Breast epithelium (tissue), 4 donors: Measurements from ENCODE around the gene DNM3. TPM values are rescaled to one million over a fixed set of nuclear protein-coding genes. Genes with fewer than 3 reads are reported as not detected.
"Not testable (repeated sequence)": the region's sequence is repeated elsewhere in the genome, so short reads cannot be mapped to it uniquely, and the experiment has no call there.

Experiments
- DNase-seq, 2 donors: peaks; one replicate each; pipeline ENCODE4 v3.0.0-alpha.2; 2019; ENCODE audit warnings: low spot score in 2 of 2
- H3K27ac ChIP-seq, 2 donors: fragments of 200-600 bp; sonication (generic) in 1 of 2; one replicate each; pipeline ENCODE4 v1.5.1; 2016 to 2019; ENCODE audit warnings: mild to moderate bottlenecking in 1 of 2
- H3K27me3 ChIP-seq, 2 donors: fragments of 200-600 bp; sonication (generic) in 1 of 2; one replicate each; pipeline versions ENCODE4 v1.5.1 to v1.6.0; 2017 to 2019; ENCODE audit warnings: control low read depth in 1 of 2, mild to moderate bottlenecking in 1 of 2
- H3K36me3 ChIP-seq: fragments of 200-600 bp; one replicate; pipeline ENCODE4 v1.5.1; 2019
- H3K4me1 ChIP-seq, 2 donors: fragments of 200-600 bp; sonication (generic); one replicate each; pipeline ENCODE4 v1.5.1; 2016 to 2019; ENCODE audit warnings: control low read depth in 1 of 2
- H3K4me3 ChIP-seq, 3 donors: fragments of 200-600 bp; sonication (generic); 1 replicate in 2 of 3; 2 replicates in 1 of 3; pipeline ENCODE4 v1.5.1; 2016 to 2019; ENCODE audit warnings: mild to moderate bottlenecking in 3 of 3, moderate library complexity in 2 of 3
- H3K9me3 ChIP-seq, 2 donors: fragments of 200-600 bp; sonication (generic) in 1 of 2; one replicate each; pipeline ENCODE4 v1.5.1; 2016 to 2019; ENCODE audit warnings: control low read depth in 1 of 2
- POLR2A ChIP-seq: fragments of 450-650 bp; IDR thresholded peaks from one replicate; pipeline ENCODE4 v1.6.1; 2016; ENCODE audit warnings: antibody characterized with exemption, mild to moderate bottlenecking, moderate library complexity
- POLR2AphosphoS5 ChIP-seq, 3 donors: sonication (generic); formaldehyde crosslinking; IDR thresholded peaks; one replicate each; pipeline ENCODE4 v1.6.1; 2017; ENCODE audit warnings: antibody characterized with exemption in 3 of 3
- intact Hi-C: fragments of 100-400 bp; cut with DNase I; formaldehyde crosslinking; loops from one replicate; pipeline ENCODE4 v1.15.1; 2023; ENCODE audit warnings: low total_unique reads
- total RNA-seq, 3 donors: library from RNA; depleted of rRNA; stranded (reverse); fragments of >200 nt; gene quantifications; one replicate each; pipeline ENCODE4 v1.1.0, GENCODE V29; 2016
- TF ChIP-seq, protein P1 (sequence below), 3 donors: fragments of 450-650 bp; IDR thresholded peaks; one replicate each; pipeline ENCODE4 v1.5.1; 2016 to 2017; ENCODE audit warnings: antibody characterized with exemption in 3 of 3, mild to moderate bottlenecking in 3 of 3, moderate library complexity in 3 of 3

Gene DNM3
- total RNA-seq, 3 donors from 2014 or later = 5.1 to 7.5 (median 6.6) TPM

- Histone ChIP-seq H3K4me3 (no peak overlapping the region), H3K27me3 (no peaks in the 10 kb centered on the region), H3K9me3 (peaks cover 0 to 2% of the 10 kb centered on the region in 2 donors), H3K4me1 (no peaks in the 10 kb centered on the region), H3K36me3 (no peaks in the 10 kb centered on the region), H3K27ac (no peak overlapping the region)
- DNase-seq = no peak
- intact Hi-C loops = no loop called here
- TF ChIP-seq, protein P1, sequence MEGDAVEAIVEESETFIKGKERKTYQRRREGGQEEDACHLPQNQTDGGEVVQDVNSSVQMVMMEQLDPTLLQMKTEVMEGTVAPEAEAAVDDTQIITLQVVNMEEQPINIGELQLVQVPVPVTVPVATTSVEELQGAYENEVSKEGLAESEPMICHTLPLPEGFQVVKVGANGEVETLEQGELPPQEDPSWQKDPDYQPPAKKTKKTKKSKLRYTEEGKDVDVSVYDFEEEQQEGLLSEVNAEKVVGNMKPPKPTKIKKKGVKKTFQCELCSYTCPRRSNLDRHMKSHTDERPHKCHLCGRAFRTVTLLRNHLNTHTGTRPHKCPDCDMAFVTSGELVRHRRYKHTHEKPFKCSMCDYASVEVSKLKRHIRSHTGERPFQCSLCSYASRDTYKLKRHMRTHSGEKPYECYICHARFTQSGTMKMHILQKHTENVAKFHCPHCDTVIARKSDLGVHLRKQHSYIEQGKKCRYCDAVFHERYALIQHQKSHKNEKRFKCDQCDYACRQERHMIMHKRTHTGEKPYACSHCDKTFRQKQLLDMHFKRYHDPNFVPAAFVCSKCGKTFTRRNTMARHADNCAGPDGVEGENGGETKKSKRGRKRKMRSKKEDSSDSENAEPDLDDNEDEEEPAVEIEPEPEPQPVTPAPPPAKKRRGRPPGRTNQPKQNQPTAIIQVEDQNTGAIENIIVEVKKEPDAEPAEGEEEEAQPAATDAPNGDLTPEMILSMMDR (IDR thresholded peaks at IDR 0.05) = no peak
- TF ChIP-seq POLR2AphosphoS5 (IDR thresholded peaks at IDR 0.05) = no peak
- TF ChIP-seq POLR2A = no peak
Observed at GRCh38 chr1:172005856-172006255, 164.6 kb downstream of the DNM3 start.

- intact Hi-C loops = no loop called here
- Histone ChIP-seq H3K9me3 (peaks cover 0 to 5% of the 10 kb centered on the region in 2 donors), H3K4me1 (no peaks in the 10 kb centered on the region), H3K27ac (no peak overlapping the region), H3K4me3 (no peak overlapping the region), H3K27me3 (no peaks in the 10 kb centered on the region), H3K36me3 (no peaks in the 10 kb centered on the region)
- no peak for DNase-seq
- TF ChIP-seq, protein P1 (IDR thresholded peaks at IDR 0.05) = no peak
- TF ChIP-seq POLR2A (no peak), POLR2AphosphoS5 (IDR thresholded peaks at IDR 0.05) (no peak)
Observed at GRCh38 chr1:172006660-172007059, 165.4 kb downstream of the DNM3 start.

GRCh38 chr1:172018727-172019311 is 177.5 kb downstream of the DNM3 start:
- intact Hi-C loops = no loop called here
- no peaks in the 10 kb centered on the region for H3K4me1 ChIP-seq
- H3K4me3 ChIP-seq = no peak overlapping the region
- no peaks in the 10 kb centered on the region for H3K27me3 ChIP-seq
- H3K27ac ChIP-seq = no peak overlapping the region
- DNase-seq = no peak
- peaks cover 0 to 5% of the 10 kb centered on the region in 2 donors for H3K9me3 ChIP-seq
- H3K36me3 ChIP-seq = no peaks in the 10 kb centered on the region
- TF ChIP-seq, protein P1 (IDR thresholded peaks at IDR 0.05) = no peak
- TF ChIP-seq POLR2AphosphoS5 (IDR thresholded peaks at IDR 0.05) (no peak), POLR2A (no peak)

GRCh38 chr1:172019976-172020375 is 178.7 kb downstream of the DNM3 start:
- Histone ChIP-seq H3K27ac (no peak overlapping the region), H3K27me3 (no peaks in the 10 kb centered on the region), H3K4me1 (no peaks in the 10 kb centered on the region), H3K9me3 (peaks cover 0 to 5% of the 10 kb centered on the region in 2 donors), H3K4me3 (no peak overlapping the region), H3K36me3 (no peaks in the 10 kb centered on the region)
- intact Hi-C loops = no loop called here
- no peak for DNase-seq
- TF ChIP-seq, protein P1 (IDR thresholded peaks at IDR 0.05) = no peak
- TF ChIP-seq POLR2AphosphoS5 (IDR thresholded peaks at IDR 0.05) (no peak), POLR2A (no peak)

DNA sequence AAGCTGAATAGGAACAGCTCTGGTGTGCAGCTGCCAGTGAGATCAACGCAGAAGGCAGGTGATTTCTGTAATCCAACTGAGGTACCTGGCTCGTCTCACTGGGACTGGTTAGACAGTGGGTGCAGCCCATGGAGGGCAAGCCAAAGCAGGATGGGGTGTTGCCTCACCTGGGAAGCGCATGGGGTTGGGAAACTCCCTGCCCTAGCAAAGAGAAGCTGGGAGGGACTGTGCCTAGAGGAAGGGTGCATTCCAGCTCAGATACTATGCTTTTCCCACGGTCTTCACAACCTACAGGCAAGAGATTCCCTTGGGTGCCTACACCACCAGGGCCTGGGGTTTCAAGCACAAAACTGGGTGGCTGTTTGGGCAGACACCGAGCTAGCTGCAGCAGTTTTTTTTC is 183.2 kb downstream of the DNM3 start:
- intact Hi-C loops = no loop called here

GRCh38 chr1:172024944-172025738 is 183.8 kb downstream of the DNM3 start:
- H3K27me3 ChIP-seq, DNase-seq, H3K36me3 ChIP-seq, intact Hi-C loops, H3K4me3 ChIP-seq, H3K4me1 ChIP-seq, H3K9me3 ChIP-seq, H3K27ac ChIP-seq: not testable (repeated sequence)

More for the DNA sequence above, 183.2 kb downstream of the DNM3 start:
- no peaks in the 10 kb centered on the region for H3K9me3 ChIP-seq
- no peak overlapping the region for H3K4me3 ChIP-seq
- no peaks in the 10 kb centered on the region for H3K36me3 ChIP-seq
- H3K27me3 ChIP-seq = no peaks in the 10 kb centered on the region
- no peak for DNase-seq
- TF ChIP-seq POLR2A (no peak), POLR2AphosphoS5 (IDR thresholded peaks at IDR 0.05) (no peak)
- TF ChIP-seq, protein P1 (IDR thresholded peaks at IDR 0.05) = no peak
- H3K4me1 ChIP-seq = no peaks in the 10 kb centered on the region
- H3K27ac ChIP-seq = no peak overlapping the region
